ENCODE results near the gene CAMK2A.

CAMK2A gene

GRCh38 chr5:150215979-150216944 is 73.3 kb downstream of the CAMK2A start:
- in situ Hi-C loops (cut with MboI; ENCODE audit: low sequenced_read_pairs), result loop anchor here (25.0 kb wide), 1 partner anchor 579 kb away; no protein-coding TSS in a partner anchor
- Histone ChIP-seq H3K36me3 (replicated peaks) (no peaks in the 10 kb centered on the region), H3K27me3 (ENCODE audit: low read depth) (no peaks in the 10 kb centered on the region), H3K4me1 (peaks cover 3% of the 10 kb centered on the region; the same call in 1 of the 2 replicates), H3K9me3 (no peaks in the 10 kb centered on the region), H3K4me3 (no peak overlapping the region)
- DNase-seq (ENCODE audit: low spot score in 2 of 2), result no peak

GRCh38 chr5:150214289-150214688 is 75.3 kb downstream of the CAMK2A start:
- DNase-seq (ENCODE audit: low spot score in 2 of 2), result no peak
- H3K27me3 ChIP-seq (ENCODE audit: low read depth), result no peaks in the 10 kb centered on the region
- in situ Hi-C loops (cut with MboI; ENCODE audit: low sequenced_read_pairs), result loop anchor here (25.0 kb wide), 1 partner anchor 577 kb away; no protein-coding TSS in a partner anchor
- H3K9me3 ChIP-seq, result no peaks in the 10 kb centered on the region
- no peak overlapping the region for H3K4me3 ChIP-seq
- H3K36me3 ChIP-seq (replicated peaks), result no peaks in the 10 kb centered on the region
- H3K4me1 ChIP-seq, result peaks cover 3% of the 10 kb centered on the region; the same call in 1 of the 2 replicates

- DNase-seq (ENCODE audit: low spot score in 2 of 2), result no peak
- Histone ChIP-seq H3K9me3 (no peaks in the 10 kb centered on the region), H3K4me1 (peaks cover 3% of the 10 kb centered on the region; the same call in 1 of the 2 replicates), H3K27me3 (ENCODE audit: low read depth) (peaks cover 2% of the 10 kb centered on the region; the same call in 1 of the 2 replicates), H3K36me3 (replicated peaks) (no peaks in the 10 kb centered on the region), H3K4me3 (no peak overlapping the region)
- in situ Hi-C loops (cut with MboI; ENCODE audit: low sequenced_read_pairs), result loop anchor here (25.0 kb wide), 1 partner anchor 576 kb away; no protein-coding TSS in a partner anchor
Observed at GRCh38 chr5:150213530-150213929, 76.0 kb downstream of the CAMK2A start.

GRCh38 chr5:150211156-150212030 is 78.2 kb downstream of the CAMK2A start:
- in situ Hi-C loops (cut with MboI; ENCODE audit: low sequenced_read_pairs), result loop anchor here (25.0 kb wide), 1 partner anchor 574 kb away; no protein-coding TSS in a partner anchor
- no peaks in the 10 kb centered on the region for H3K36me3 ChIP-seq (replicated peaks)

GRCh38 chr5:150210644-150211043 is 78.9 kb downstream of the CAMK2A start:
- Histone ChIP-seq H3K4me3 (no peak overlapping the region), H3K27me3 (ENCODE audit: low read depth) (peaks cover 3% of the 10 kb centered on the region; the same call in 1 of the 2 replicates), H3K4me1 (peaks cover 3% of the 10 kb centered on the region; the same call in 1 of the 2 replicates), H3K36me3 (replicated peaks) (no peaks in the 10 kb centered on the region), H3K9me3 (no peaks in the 10 kb centered on the region)
- DNase-seq (ENCODE audit: low spot score in 2 of 2), result no peak
- in situ Hi-C loops (cut with MboI; ENCODE audit: low sequenced_read_pairs), result loop anchor here (25.0 kb wide), 1 partner anchor 573 kb away; no protein-coding TSS in a partner anchor

More at GRCh38 chr5:150211156-150212030, 78.2 kb downstream of the CAMK2A start:
- H3K4me1 ChIP-seq, result peaks cover 3% of the 10 kb centered on the region; the same call in 1 of the 2 replicates
- no peaks in the 10 kb centered on the region for H3K9me3 ChIP-seq
- H3K27me3 ChIP-seq (ENCODE audit: low read depth), result peaks cover 3% of the 10 kb centered on the region; the same call in 1 of the 2 replicates
- no peak overlapping the region for H3K4me3 ChIP-seq
- DNase-seq (ENCODE audit: low spot score in 2 of 2), result peak in 1 of 2 experiments; percentile 27

GRCh38 chr5:150209099-150209635 is 80.4 kb downstream of the CAMK2A start:
- in situ Hi-C loops (cut with MboI; ENCODE audit: low sequenced_read_pairs), result loop anchor here (25.0 kb wide), 1 partner anchor 572 kb away; no protein-coding TSS in a partner anchor
- Histone ChIP-seq H3K4me3 (no peak overlapping the region), H3K36me3 (replicated peaks) (no peaks in the 10 kb centered on the region), H3K27me3 (ENCODE audit: low read depth) (peaks cover 3% of the 10 kb centered on the region; the same call in 1 of the 2 replicates), H3K9me3 (no peaks in the 10 kb centered on the region), H3K4me1 (peaks cover 3% of the 10 kb centered on the region; the same call in 1 of the 2 replicates)
- DNase-seq (ENCODE audit: low spot score in 2 of 2), result no peak

GRCh38 chr5:150208187-150209098 is 81.1 kb downstream of the CAMK2A start:
- H3K4me3 ChIP-seq, result no peak overlapping the region
- in situ Hi-C loops (cut with MboI; ENCODE audit: low sequenced_read_pairs), result loop anchor here (25.0 kb wide), 1 partner anchor 571 kb away; no protein-coding TSS in a partner anchor
- no peak for DNase-seq (ENCODE audit: low spot score in 2 of 2)
- H3K9me3 ChIP-seq, result no peaks in the 10 kb centered on the region
- H3K27me3 ChIP-seq (ENCODE audit: low read depth), result peaks cover 3% of the 10 kb centered on the region; the same call in 1 of the 2 replicates
- H3K4me1 ChIP-seq, result peaks cover 3% of the 10 kb centered on the region; the same call in 1 of the 2 replicates
- H3K36me3 ChIP-seq (replicated peaks), result no peaks in the 10 kb centered on the region

- in situ Hi-C loops (cut with MboI; ENCODE audit: low sequenced_read_pairs), result loop anchor here (25.0 kb wide), 1 partner anchor 569 kb away; no protein-coding TSS in a partner anchor
- H3K9me3 ChIP-seq, result no peaks in the 10 kb centered on the region
- no peak for DNase-seq (ENCODE audit: low spot score in 2 of 2)
- H3K36me3 ChIP-seq (replicated peaks), result no peaks in the 10 kb centered on the region
- no peak overlapping the region for H3K4me3 ChIP-seq
- peaks cover 3% of the 10 kb centered on the region; the same call in 1 of the 2 replicates for H3K27me3 ChIP-seq (ENCODE audit: low read depth)
- H3K4me1 ChIP-seq, result peaks cover 3% of the 10 kb centered on the region; the same call in 1 of the 2 replicates
Observed at GRCh38 chr5:150206779-150207115, 82.8 kb downstream of the CAMK2A start.

GRCh38 chr5:150206098-150206778 is 83.3 kb downstream of the CAMK2A start:
- no peaks in the 10 kb centered on the region for H3K9me3 ChIP-seq
- no peak overlapping the region for H3K4me3 ChIP-seq
- in situ Hi-C loops (cut with MboI; ENCODE audit: low sequenced_read_pairs), result loop anchor here (25.0 kb wide), 1 partner anchor 569 kb away; no protein-coding TSS in a partner anchor
- H3K27me3 ChIP-seq (ENCODE audit: low read depth), result peaks cover 3% of the 10 kb centered on the region; the same call in 1 of the 2 replicates
- no peaks in the 10 kb centered on the region; the same call in 1 of the 2 replicates for H3K4me1 ChIP-seq
- H3K36me3 ChIP-seq (replicated peaks), result no peaks in the 10 kb centered on the region
- DNase-seq (ENCODE audit: low spot score in 2 of 2), result no peak

- in situ Hi-C loops (cut with MboI; ENCODE audit: low sequenced_read_pairs), result loop anchor here (25.0 kb wide), 1 partner anchor 567 kb away; no protein-coding TSS in a partner anchor
- no peaks in the 10 kb centered on the region for H3K9me3 ChIP-seq
- H3K4me3 ChIP-seq, result no peak overlapping the region
- H3K36me3 ChIP-seq (replicated peaks), result no peaks in the 10 kb centered on the region
- H3K27me3 ChIP-seq (ENCODE audit: low read depth), result peaks cover 3% of the 10 kb centered on the region; the same call in 1 of the 2 replicates
- DNase-seq (ENCODE audit: low spot score in 2 of 2), result no peak
- H3K4me1 ChIP-seq, result no peaks in the 10 kb centered on the region
Observed at GRCh38 chr5:150204590-150204960, 85.0 kb downstream of the CAMK2A start.

- Histone ChIP-seq H3K9me3 (no peaks in the 10 kb centered on the region), H3K4me1 (no peaks in the 10 kb centered on the region), H3K36me3 (replicated peaks) (no peaks in the 10 kb centered on the region), H3K27me3 (ENCODE audit: low read depth) (peaks cover 3% of the 10 kb centered on the region; the same call in 1 of the 2 replicates), H3K4me3 (no peak overlapping the region)
- in situ Hi-C loops (cut with MboI; ENCODE audit: low sequenced_read_pairs), result loop anchor here (25.0 kb wide), 1 partner anchor 567 kb away; no protein-coding TSS in a partner anchor
- DNase-seq (ENCODE audit: low spot score in 2 of 2), result no peak
Observed at GRCh38 chr5:150203832-150204589, 85.6 kb downstream of the CAMK2A start.

Data from HAP-1 (cell line).